Activated B cell treated with CpG ODN at 0.5 μM for 24 hours (primary cell): ENCODE results near the gene UPK3BL1. TPM values are rescaled to one million over a fixed set of nuclear protein-coding genes. Genes with fewer than 3 reads are reported as not detected.
A peak's percentile ranks its signal among the peaks of the same experiment; 100 is the strongest.
"Not testable (repeated sequence)": the region's sequence is repeated elsewhere in the genome, so short reads cannot be mapped to it uniquely, and the experiment has no call there.

Source experiments
- ATAC-seq: fragments of 200-7000 bp; cut with Tn5 transposase; one replicate; pipeline ENCODE4 v1.10.0; 2021; ENCODE audit warnings: low read depth, mild to moderate bottlenecking, moderate library complexity
- CTCF ChIA-PET: fragments of 350-600 bp; sonication (Branson Sonifier 250); formaldehyde crosslinking; loops from one replicate; lab custom pipeline; 2021; ENCODE audit warnings: antibody characterized with exemption; lab: Charles Lee
- POLR2A ChIA-PET: fragments of 350-600 bp; sonication (Branson Sonifier 250); formaldehyde crosslinking; loops from one replicate; lab custom pipeline; 2021; ENCODE audit warnings: antibody characterized with exemption; lab: Charles Lee
- DNase-seq: peaks from one replicate; pipeline ENCODE4 v3.0.0; 2022
- H3K27ac Mint-ChIP-seq: one replicate; pipeline ENCODE4 v1.8.0; 2020; ENCODE audit warnings: mixed read lengths
- H3K27me3 Mint-ChIP-seq: one replicate; pipeline ENCODE4 v1.8.0; 2021; ENCODE audit warnings: mixed read lengths
- H3K36me3 Mint-ChIP-seq: one replicate; pipeline ENCODE4 v1.8.0; 2021; ENCODE audit warnings: low read depth, mixed read lengths
- H3K4me1 Mint-ChIP-seq: one replicate; pipeline ENCODE4 v1.8.0; 2021; ENCODE audit warnings: mixed read lengths
- H3K4me3 Mint-ChIP-seq: one replicate; pipeline ENCODE4 v1.8.0; 2020; ENCODE audit warnings: mild to moderate bottlenecking, mixed read lengths
- H3K9me3 Mint-ChIP-seq: one replicate; pipeline ENCODE4 v1.8.0; 2020; ENCODE audit warnings: mixed read lengths
- intact Hi-C: fragments of 100-400 bp; cut with micrococcal nuclease; formaldehyde crosslinking; loops from one replicate; pipeline ENCODE4 v1.15.1; 2024
- total RNA-seq: library from RNA; stranded (reverse); gene quantifications from 2 replicates; pipeline ENCODE4 v1.2.3, GENCODE V29; 2022

Gene UPK3BL1
- total RNA-seq, 1 donor from 2014 or later = 58.8 TPM

GRCh38 chr7:102666850-102667249, 24.3 kb upstream of the UPK3BL1 start:
- DNase-seq, H3K27ac Mint-ChIP-seq, H3K27me3 Mint-ChIP-seq, ATAC-seq, POLR2A ChIA-PET, intact Hi-C loops, H3K4me3 Mint-ChIP-seq, H3K4me1 Mint-ChIP-seq, CTCF ChIA-PET, H3K36me3 Mint-ChIP-seq, H3K9me3 Mint-ChIP-seq: not testable (repeated sequence)

DNA sequence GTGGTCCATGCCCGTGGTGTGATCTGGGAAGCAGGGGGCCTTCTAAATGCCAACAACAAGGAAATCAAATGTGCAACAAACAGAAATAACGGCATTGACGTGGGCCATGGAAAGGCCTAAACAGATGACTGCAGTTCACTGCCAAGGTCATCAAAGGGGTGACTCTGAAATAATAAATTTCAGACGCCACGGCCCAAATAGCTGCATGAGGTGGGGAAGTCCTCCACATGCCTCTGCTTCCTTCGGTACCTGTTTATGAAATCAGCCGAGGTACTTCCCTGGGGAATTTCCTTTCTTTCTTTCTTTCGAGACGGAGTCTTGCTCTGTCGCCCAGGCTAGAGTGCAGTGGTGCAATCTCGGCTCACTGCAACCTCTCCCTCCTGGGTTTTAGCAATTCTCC, 22.2 kb upstream of the UPK3BL1 start:
- H3K9me3 Mint-ChIP-seq, POLR2A ChIA-PET: not testable (repeated sequence)

DNA sequence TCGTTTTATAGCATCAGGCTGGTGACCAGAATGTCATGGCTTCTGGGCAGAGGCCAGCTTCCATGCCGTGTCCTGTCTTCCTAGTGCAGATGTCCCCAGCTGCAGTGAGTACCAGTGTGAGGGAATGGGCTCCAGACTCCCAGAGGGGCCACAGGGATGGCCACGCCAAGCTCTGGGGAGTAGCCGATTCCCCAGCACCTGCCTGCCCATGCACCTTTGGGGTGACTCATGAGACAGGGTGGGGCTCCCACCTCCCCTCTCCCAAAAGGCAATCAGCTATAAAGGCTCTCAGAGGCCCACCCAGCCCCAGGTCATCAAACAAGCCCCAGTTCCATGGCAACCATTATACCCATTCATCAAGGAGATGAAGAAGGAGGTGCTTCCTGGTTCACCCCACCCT, 7.3 kb upstream of the UPK3BL1 start, which contains the start of gene SPDYE2B:
SPDYE2B (plus strand) TSS at position 396 of the 400 bp plus-strand sequence. CDS start 2,030 bp downstream, outside the sequence.
- POLR2A ChIA-PET, H3K9me3 Mint-ChIP-seq, H3K27me3 Mint-ChIP-seq, CTCF ChIA-PET, H3K4me3 Mint-ChIP-seq, intact Hi-C loops, DNase-seq, H3K4me1 Mint-ChIP-seq, H3K27ac Mint-ChIP-seq, ATAC-seq, H3K36me3 Mint-ChIP-seq: not testable (repeated sequence)

More for the DNA sequence above, 22.2 kb upstream of the UPK3BL1 start:
- H3K27ac Mint-ChIP-seq, CTCF ChIA-PET, H3K27me3 Mint-ChIP-seq, DNase-seq, ATAC-seq, intact Hi-C loops, H3K36me3 Mint-ChIP-seq, H3K4me1 Mint-ChIP-seq, H3K4me3 Mint-ChIP-seq: not testable (repeated sequence)

GRCh38 chr7:102647813-102648212, 5.2 kb upstream of the UPK3BL1 start:
- H3K9me3 Mint-ChIP-seq, H3K27me3 Mint-ChIP-seq, DNase-seq, H3K4me1 Mint-ChIP-seq, POLR2A ChIA-PET, H3K27ac Mint-ChIP-seq, H3K36me3 Mint-ChIP-seq, CTCF ChIA-PET, ATAC-seq, H3K4me3 Mint-ChIP-seq, intact Hi-C loops: not testable (repeated sequence)

DNA sequence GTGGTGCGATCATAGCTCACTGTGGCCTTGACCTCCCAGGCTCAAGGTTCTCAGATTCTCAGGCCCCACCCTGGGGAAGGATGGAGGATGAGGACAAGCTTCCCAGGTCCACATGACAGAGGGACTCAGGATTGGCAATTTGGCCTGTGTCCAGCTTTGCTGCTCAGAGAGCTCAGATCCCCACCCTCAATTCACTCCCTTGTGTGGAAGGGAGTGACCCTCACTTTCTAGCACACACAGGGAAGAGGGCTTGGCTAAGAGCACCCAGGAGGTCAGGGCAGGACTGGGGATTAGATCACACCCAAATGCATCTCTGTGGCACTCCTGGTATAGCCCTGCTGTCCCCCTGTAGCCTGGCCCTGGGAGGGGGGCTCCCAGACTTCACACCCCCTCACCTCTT, 813 bp upstream of the UPK3BL1 start:
- intact Hi-C loops, POLR2A ChIA-PET, DNase-seq, H3K4me3 Mint-ChIP-seq, H3K9me3 Mint-ChIP-seq, H3K36me3 Mint-ChIP-seq, ATAC-seq, H3K27ac Mint-ChIP-seq, H3K27me3 Mint-ChIP-seq, CTCF ChIA-PET, H3K4me1 Mint-ChIP-seq: not testable (repeated sequence)

- H3K27ac Mint-ChIP-seq, H3K9me3 Mint-ChIP-seq, POLR2A ChIA-PET, H3K36me3 Mint-ChIP-seq, H3K4me1 Mint-ChIP-seq, H3K4me3 Mint-ChIP-seq, H3K27me3 Mint-ChIP-seq, CTCF ChIA-PET, intact Hi-C loops, DNase-seq: not testable (repeated sequence)
- ATAC-seq = peak; percentile 7
These were observed 3.7 kb downstream of the UPK3BL1 start for GRCh38 chr7:102638848-102639247.

DNA sequence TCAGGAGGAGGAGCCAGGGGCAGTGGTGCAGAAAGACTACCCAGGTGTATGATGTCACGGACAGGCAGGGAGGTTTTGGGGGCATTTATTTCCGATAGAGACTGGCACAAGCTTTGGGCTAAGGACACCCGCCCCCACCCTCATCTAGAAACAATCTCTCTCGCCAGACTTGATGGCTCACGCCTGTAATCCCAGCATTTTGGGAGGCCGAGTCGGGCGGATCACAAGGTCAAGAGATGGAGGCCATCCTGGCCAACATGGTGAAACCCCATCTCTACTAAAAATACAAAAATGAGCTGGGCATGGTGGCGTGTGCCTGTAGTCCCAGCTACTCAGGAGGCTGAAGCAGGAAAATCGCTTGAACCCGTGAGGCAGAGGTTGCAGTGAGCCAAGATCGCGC, 5.6 kb downstream of the UPK3BL1 start:
- H3K4me3 Mint-ChIP-seq, H3K36me3 Mint-ChIP-seq, H3K4me1 Mint-ChIP-seq, H3K27ac Mint-ChIP-seq, POLR2A ChIA-PET, DNase-seq, intact Hi-C loops, CTCF ChIA-PET, H3K9me3 Mint-ChIP-seq, H3K27me3 Mint-ChIP-seq, ATAC-seq: not testable (repeated sequence)

DNA sequence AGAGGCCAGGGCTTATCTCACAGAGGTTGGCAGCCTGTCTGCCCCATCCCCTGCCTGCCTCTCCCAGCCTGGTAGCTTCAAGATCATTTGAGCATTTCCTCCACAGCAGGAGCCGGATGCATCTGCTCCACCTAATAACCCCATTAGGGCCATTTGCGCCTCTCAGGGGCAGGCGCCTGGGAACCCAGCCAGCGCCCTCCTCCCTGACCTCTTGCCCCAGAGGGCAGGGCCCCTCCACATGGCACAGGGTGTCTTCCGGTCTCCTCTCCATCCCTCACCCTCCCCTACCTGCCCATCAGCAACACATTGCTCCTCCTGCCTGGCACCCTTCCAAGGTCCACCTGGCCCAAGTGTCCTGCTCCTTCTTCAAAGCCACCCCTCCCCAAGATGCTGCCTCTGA, 7.2 kb downstream of the UPK3BL1 start:
- POLR2A ChIA-PET, H3K27ac Mint-ChIP-seq, ATAC-seq, H3K36me3 Mint-ChIP-seq, H3K27me3 Mint-ChIP-seq, DNase-seq, intact Hi-C loops, H3K4me3 Mint-ChIP-seq, CTCF ChIA-PET, H3K9me3 Mint-ChIP-seq, H3K4me1 Mint-ChIP-seq: not testable (repeated sequence)

GRCh38 chr7:102634299-102634698, 8.3 kb downstream of the UPK3BL1 start:
- CTCF ChIA-PET, H3K27ac Mint-ChIP-seq: not testable (repeated sequence)

GRCh38 chr7:102630622-102631021, 12.0 kb downstream of the UPK3BL1 start:
- CTCF ChIA-PET, H3K4me1 Mint-ChIP-seq, H3K27me3 Mint-ChIP-seq, POLR2A ChIA-PET, intact Hi-C loops, H3K9me3 Mint-ChIP-seq, DNase-seq, H3K4me3 Mint-ChIP-seq, H3K36me3 Mint-ChIP-seq, H3K27ac Mint-ChIP-seq, ATAC-seq: not testable (repeated sequence)

More at GRCh38 chr7:102634299-102634698, 8.3 kb downstream of the UPK3BL1 start:
- H3K4me3 Mint-ChIP-seq, DNase-seq, POLR2A ChIA-PET, H3K4me1 Mint-ChIP-seq, H3K36me3 Mint-ChIP-seq, H3K9me3 Mint-ChIP-seq, ATAC-seq, intact Hi-C loops, H3K27me3 Mint-ChIP-seq: not testable (repeated sequence)

DNA sequence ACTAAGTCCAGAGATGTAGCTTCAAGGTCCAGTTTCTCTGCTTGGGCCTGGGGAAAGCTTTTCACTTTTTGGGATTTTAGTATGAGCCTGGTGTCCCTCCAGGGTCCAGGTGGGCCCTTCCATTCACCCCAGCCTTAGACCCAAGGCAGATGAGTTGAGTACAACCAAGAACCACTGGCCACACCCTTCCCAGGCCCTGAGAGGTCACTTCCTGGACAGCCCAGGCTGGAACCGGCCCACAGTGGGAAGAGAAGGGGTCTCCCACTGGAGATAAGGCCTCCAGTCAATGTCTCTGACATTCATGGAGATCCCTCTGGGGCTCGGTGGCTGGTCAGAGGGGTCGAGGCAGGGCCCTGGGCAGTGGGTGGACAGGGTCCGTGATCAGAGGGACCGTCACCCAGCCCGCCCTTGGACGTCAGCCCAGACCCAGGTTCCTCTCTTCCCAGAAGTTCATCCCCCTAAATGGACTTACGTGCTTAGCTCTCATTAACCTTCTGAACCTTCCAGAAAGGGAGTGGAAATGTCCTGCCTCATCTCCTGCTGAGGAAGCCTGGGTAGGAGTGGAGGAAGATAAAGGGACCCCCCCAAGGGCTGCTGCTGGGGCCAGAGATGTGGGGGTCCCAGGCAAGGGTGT, 15.2 kb downstream of the UPK3BL1 start:
- DNase-seq, intact Hi-C loops, H3K4me1 Mint-ChIP-seq, CTCF ChIA-PET, POLR2A ChIA-PET, H3K27me3 Mint-ChIP-seq, H3K36me3 Mint-ChIP-seq, ATAC-seq, H3K9me3 Mint-ChIP-seq, H3K27ac Mint-ChIP-seq, H3K4me3 Mint-ChIP-seq: not testable (repeated sequence)

DNA sequence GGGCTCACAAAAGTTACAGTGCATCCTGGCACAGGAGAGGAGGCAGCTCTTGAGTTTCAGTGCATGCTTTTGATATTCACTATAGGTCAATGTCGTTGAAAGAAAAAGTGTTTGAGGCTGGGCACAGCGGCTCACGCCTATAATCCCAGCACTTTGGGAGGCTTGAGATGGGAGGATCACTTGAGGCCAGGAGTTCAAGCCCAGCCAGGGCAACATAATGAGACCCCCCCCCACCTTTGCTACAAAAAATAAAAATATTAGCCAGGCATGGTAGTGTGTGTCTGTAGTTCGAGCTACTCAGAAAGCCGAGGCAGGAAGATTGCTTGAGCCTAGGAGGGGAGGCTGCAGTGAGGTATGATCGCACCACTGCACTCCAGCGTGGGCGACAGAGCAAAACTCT, 24.5 kb downstream of the UPK3BL1 start:
- DNase-seq, H3K36me3 Mint-ChIP-seq, H3K4me1 Mint-ChIP-seq, POLR2A ChIA-PET, H3K9me3 Mint-ChIP-seq, H3K27me3 Mint-ChIP-seq, CTCF ChIA-PET, intact Hi-C loops, ATAC-seq, H3K4me3 Mint-ChIP-seq, H3K27ac Mint-ChIP-seq: not testable (repeated sequence)
